Kidney (tissue), 14 donors: ENCODE measurements around the gene TMEM129. TPM values are rescaled to one million over a fixed set of nuclear protein-coding genes. Genes with fewer than 3 reads are reported as not detected.

ENCODE experiments used
- DNase-seq, 5 donors: peaks; one replicate each; pipeline ENCODE4 v3.0.0-alpha.2; 2013 to 2020
- FAIRE-seq: peaks from 2 replicates; lab custom pipeline; 2012; peaks lifted over from hg19 to GRCh38; lab: Jason Lieb, UNC
- H3K27ac ChIP-seq, 2 donors: one replicate each; pipeline ENCODE4 v1.7.0; 2013; ENCODE audit warnings: low read depth in 2 of 2, low read length in 2 of 2, inconsistent platforms in 1 of 2
- H3K27me3 ChIP-seq: one replicate; pipeline ENCODE4 v1.7.1; 2013; ENCODE audit warnings: low read length, inconsistent platforms; ENCODE audit not compliant: control insufficient read depth, insufficient read depth
- H3K36me3 ChIP-seq, 3 donors: one replicate each; pipeline versions ENCODE4 v1.7.0 to v1.7.1; 2013; ENCODE audit warnings: low read length in 3 of 3, control low read depth in 1 of 3, inconsistent platforms in 1 of 3; ENCODE audit not compliant: insufficient read depth in 3 of 3, control insufficient read depth in 2 of 3
- H3K4me1 ChIP-seq, 3 donors: one replicate each; pipeline versions ENCODE4 v1.7.0 to v1.7.1; 2013; ENCODE audit warnings: low read length in 3 of 3, inconsistent platforms in 1 of 3, low read depth in 1 of 3; ENCODE audit not compliant: control insufficient read depth in 2 of 3, insufficient read depth in 2 of 3
- H3K4me3 ChIP-seq, 3 donors: one replicate each; pipeline versions ENCODE4 v1.7.0 to v1.8.1; 2013; ENCODE audit warnings: low read length in 3 of 3, control low read depth in 1 of 3, inconsistent platforms in 1 of 3
- H3K9ac ChIP-seq, 3 donors: one replicate each; pipeline versions ENCODE4 v1.7.0 to v1.7.1; 2013; ENCODE audit warnings: low read length in 3 of 3, control low read depth in 1 of 3, inconsistent platforms in 1 of 3
- H3K9me3 ChIP-seq, 3 donors: one replicate each; pipeline versions ENCODE4 v1.7.0 to v1.7.1; 2013; ENCODE audit warnings: low read length in 3 of 3, control low read depth in 1 of 3, inconsistent platforms in 1 of 3; ENCODE audit not compliant: control insufficient read depth in 2 of 3, insufficient read depth in 1 of 3
- CTCF ChIP-seq: IDR thresholded peaks from 3 replicates; pipeline ENCODE4 v1.5.1; 2012; ENCODE audit warnings: mild to moderate bottlenecking, moderate library complexity, borderline replicate concordance; ENCODE audit not compliant: insufficient read depth; ENCODE audit errors: extremely low read depth
- intact Hi-C: fragments of 100-400 bp; cut with DNase I; formaldehyde crosslinking; loops from one replicate; pipeline ENCODE4 v1.11.1; 2022
- polyA plus RNA-seq: library from polyadenylated mRNA; stranded (reverse); fragments of 350-450 nt; fragmentation: Illumina TruSeq; extraction: RNeasy Lipid Tissue Mini Kit (QIAGEN cat#74804); gene quantifications from one replicate; pipeline ENCODE4 v1.2.3, GENCODE V29; 2014; ENCODE audit warnings: low read depth, low replicate concordance; ENCODE audit not compliant: insufficient read depth
- total RNA-seq: library from RNA; stranded (reverse); fragmentation: NEBNext Ultra II Directional; extraction: Animal tissue kit (Norgen Biotek cat#: 25700); gene quantifications from one replicate; pipeline ENCODE4 v1.2.1, GENCODE V29; 2021
- donor health status: control.
- donor health status: control.
- donor health status: control.
- donor health status: control.
- donor health status: control.
- donor health status: DM: yes; HTN: yes; CAD: no.
- donor health status: Normal renal cell carcinoma (clear cell type).

The TMEM129 gene
- total and polyA plus RNA-seq, 2 donors from 2014 or later: 48.2 to 60.0 TPM

DNA sequence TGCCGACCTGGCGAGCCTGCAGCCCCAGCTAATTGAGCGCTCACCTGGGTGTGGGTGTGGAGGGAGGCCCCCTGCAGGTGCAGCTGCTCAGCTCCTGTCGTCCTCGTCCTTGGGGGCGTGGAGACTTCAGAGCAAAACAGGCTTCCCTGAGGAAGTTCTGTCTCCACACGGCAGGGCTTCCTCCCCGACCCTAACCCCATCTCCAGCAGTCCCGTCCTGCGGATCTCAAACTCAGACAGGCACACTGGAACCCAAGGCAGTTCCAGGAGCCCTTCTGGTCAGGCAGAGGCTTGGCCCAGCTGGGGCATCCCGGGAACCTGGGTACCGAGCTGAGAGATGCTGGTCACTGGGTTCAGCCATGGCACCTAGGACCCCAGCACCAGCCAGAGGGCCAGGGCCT lies 24.6 kb upstream of the TMEM129 start:
- FAIRE-seq (no peak), DNase-seq (no peak)
- Histone ChIP-seq H3K27me3 (no peaks in the 10 kb centered on the region), H3K4me1 (peaks cover 0 to 3% (median 0%) of the 10 kb centered on the region in 3 donors), H3K4me3 (no peak overlapping the region), H3K36me3 (no peaks in the 10 kb centered on the region), H3K27ac (no peak overlapping the region), H3K9ac (no peak overlapping the region), H3K9me3 (no peaks in the 10 kb centered on the region)
- intact Hi-C loops: loop anchor here (5.0 kb wide), 1 partner anchor 147 kb away; no protein-coding TSS in a partner anchor
- TF ChIP-seq CTCF: no peak

- DNase-seq (no peak), FAIRE-seq (no peak)
- no peak overlapping the region for H3K9ac ChIP-seq
- peaks cover 0 to 3% (median 0%) of the 10 kb centered on the region in 3 donors for H3K4me1 ChIP-seq
- no peaks in the 10 kb centered on the region for H3K9me3 ChIP-seq
- no peak overlapping the region for H3K4me3 ChIP-seq
- intact Hi-C loops: loop anchor here (5.0 kb wide), 1 partner anchor 147 kb away; no protein-coding TSS in a partner anchor
- H3K36me3 ChIP-seq: no peaks in the 10 kb centered on the region
- no peak for TF ChIP-seq CTCF
- no peaks in the 10 kb centered on the region for H3K27me3 ChIP-seq
- H3K27ac ChIP-seq: no peak overlapping the region
These were observed 24.0 kb upstream of the TMEM129 start for GRCh38 chr4:1745165-1745564.

GRCh38 chr4:1744552-1744951 lies 23.4 kb upstream of the TMEM129 start:
- Histone ChIP-seq H3K4me1 (peaks cover 0 to 3% (median 0%) of the 10 kb centered on the region in 3 donors), H3K4me3 (no peak overlapping the region), H3K9me3 (no peaks in the 10 kb centered on the region), H3K27me3 (no peaks in the 10 kb centered on the region), H3K9ac (no peak overlapping the region), H3K27ac (no peak overlapping the region), H3K36me3 (no peaks in the 10 kb centered on the region)
- FAIRE-seq: no peak
- TF ChIP-seq CTCF: no peak
- intact Hi-C loops: no loop called here
- DNase-seq: no peak

- peaks cover 0 to 3% (median 0%) of the 10 kb centered on the region in 3 donors for H3K4me1 ChIP-seq
- intact Hi-C loops: no loop called here
- TF ChIP-seq CTCF: no peak
These were observed 22.9 kb upstream of the TMEM129 start for GRCh38 chr4:1743975-1744374.

More at GRCh38 chr4:1743975-1744374, 22.9 kb upstream of the TMEM129 start:
- Histone ChIP-seq H3K4me3 (no peak overlapping the region), H3K27ac (no peak overlapping the region), H3K9ac (no peak overlapping the region), H3K9me3 (no peaks in the 10 kb centered on the region), H3K36me3 (no peaks in the 10 kb centered on the region), H3K27me3 (no peaks in the 10 kb centered on the region)
- DNase-seq: no peak
- no peak for FAIRE-seq
